Measurements from ENCODE around the gene BTNL3.

Gene BTNL3

DNA sequence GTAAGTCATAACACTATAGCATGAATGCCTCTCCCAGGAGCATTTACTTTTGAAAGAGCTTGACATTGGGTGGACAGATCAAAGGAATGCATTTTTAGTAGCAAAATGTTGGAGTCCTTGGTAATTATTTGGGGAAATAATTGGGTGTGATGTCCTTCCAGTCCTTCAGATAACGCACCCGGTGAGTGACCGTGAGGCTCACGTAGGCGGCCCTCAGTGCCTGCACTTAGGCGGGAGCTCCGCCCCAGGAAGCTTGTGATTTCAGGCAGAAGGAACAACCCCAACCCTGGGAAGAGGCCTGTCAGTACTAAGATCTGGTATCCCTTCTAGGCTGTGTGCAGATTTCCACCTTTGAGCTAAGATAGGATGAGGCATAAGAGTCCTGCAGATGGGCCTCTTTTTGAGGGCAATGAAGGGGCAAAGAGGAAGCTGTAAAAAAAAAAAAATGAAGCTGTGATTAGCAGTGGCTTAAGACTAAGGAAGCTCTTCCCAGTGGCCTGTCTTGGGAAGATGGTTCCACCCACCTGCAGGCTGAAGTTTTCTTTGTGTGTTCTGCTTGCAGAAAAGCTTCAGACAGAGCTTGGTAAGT, 66.3 kb downstream of the BTNL3 start:
- no peaks in the 10 kb centered on the region for H3K9me3 ChIP-seq (ENCODE audit: control insufficient read depth, insufficient read depth, low read length)
- H3K4me3 ChIP-seq (ENCODE audit: low read length): peak overlapping the region; percentile 99
- H4K20me1 ChIP-seq (ENCODE audit: control insufficient read depth, insufficient read depth, low read depth, low read length): no peaks in the 10 kb centered on the region
- H3K4me2 ChIP-seq (ENCODE audit: low read length): peak overlapping the region; percentile 65
- H3F3A ChIP-seq (ENCODE audit: control insufficient read depth, insufficient read depth): peaks cover 20% of the 10 kb centered on the region
- peaks cover 56% of the 10 kb centered on the region for H3K4me1 ChIP-seq (ENCODE audit: control insufficient read depth, low read length)
- H3K36me3 ChIP-seq (ENCODE audit: control insufficient read depth, low read length): peaks cover 72% of the 10 kb centered on the region
- peaks cover 52% of the 10 kb centered on the region for H3K79me2 ChIP-seq (ENCODE audit: control insufficient read depth, low read length)
- H3K27me3 ChIP-seq (ENCODE audit: control insufficient read depth, low read length): no peaks in the 10 kb centered on the region
- H3K27ac ChIP-seq (ENCODE audit: low read depth, low read length): peak overlapping the region; percentile 94; the same call in 1 of the 2 replicates
- H3K9me2 ChIP-seq (replicated peaks; ENCODE audit: control insufficient read depth, low read length): no peaks in the 10 kb centered on the region
- no peak for TF ChIP-seq EZH2phosphoT487 (IDR thresholded peaks at IDR 0.05; ENCODE audit: borderline replicate concordance, low read length)
- TF ChIP-seq, protein P1, sequence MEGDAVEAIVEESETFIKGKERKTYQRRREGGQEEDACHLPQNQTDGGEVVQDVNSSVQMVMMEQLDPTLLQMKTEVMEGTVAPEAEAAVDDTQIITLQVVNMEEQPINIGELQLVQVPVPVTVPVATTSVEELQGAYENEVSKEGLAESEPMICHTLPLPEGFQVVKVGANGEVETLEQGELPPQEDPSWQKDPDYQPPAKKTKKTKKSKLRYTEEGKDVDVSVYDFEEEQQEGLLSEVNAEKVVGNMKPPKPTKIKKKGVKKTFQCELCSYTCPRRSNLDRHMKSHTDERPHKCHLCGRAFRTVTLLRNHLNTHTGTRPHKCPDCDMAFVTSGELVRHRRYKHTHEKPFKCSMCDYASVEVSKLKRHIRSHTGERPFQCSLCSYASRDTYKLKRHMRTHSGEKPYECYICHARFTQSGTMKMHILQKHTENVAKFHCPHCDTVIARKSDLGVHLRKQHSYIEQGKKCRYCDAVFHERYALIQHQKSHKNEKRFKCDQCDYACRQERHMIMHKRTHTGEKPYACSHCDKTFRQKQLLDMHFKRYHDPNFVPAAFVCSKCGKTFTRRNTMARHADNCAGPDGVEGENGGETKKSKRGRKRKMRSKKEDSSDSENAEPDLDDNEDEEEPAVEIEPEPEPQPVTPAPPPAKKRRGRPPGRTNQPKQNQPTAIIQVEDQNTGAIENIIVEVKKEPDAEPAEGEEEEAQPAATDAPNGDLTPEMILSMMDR (IDR thresholded peaks at IDR 0.05; ENCODE audit: low read depth, low read length, poor library complexity, severe bottlenecking): no peak

Measured in DOHH2 (cell line).